ENCODE data around the gene SPACA4. TPM values are rescaled to one million over a fixed set of nuclear protein-coding genes. Genes with fewer than 3 reads are reported as not detected.
A peak's percentile ranks its signal among the peaks of the same experiment; 100 is the strongest.

The SPACA4 gene
- total RNA-seq, 1 experiment from 2014 or later = not detected

DNA sequence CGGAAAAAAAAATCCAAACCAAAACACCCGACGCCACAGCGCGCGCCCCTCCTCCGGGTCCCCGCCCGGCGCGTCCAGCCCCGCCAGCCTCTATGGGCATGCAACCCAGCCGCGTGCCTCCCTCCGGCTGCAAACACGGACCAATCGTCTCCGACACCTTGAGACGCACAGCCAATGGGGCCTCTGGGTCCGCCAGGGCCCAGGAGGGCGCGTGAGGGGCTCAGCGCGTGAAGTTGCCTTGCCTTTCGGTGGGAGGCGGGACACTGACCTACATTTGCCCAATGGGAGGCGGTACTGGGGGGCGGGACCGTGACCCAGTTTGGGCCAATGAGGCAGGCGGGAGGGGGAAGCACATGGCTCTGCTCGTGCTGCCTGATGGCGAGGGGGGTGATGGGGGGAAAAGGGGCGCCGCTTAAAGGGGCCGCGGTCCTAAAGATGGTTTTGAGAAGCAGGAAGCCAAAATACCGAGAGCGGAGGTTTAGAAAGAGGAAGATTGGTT lies 31.0 kb downstream of the SPACA4 start (continued):
- TF ChIP-seq E2F5 (CRISPR knock-in tag; IDR thresholded peaks at IDR 0.05) = peak; percentile 93
- TF ChIP-seq USF1 (CRISPR knock-in tag; IDR thresholded peaks at IDR 0.05) = peak; percentile 87
- TF ChIP-seq NR2C2 (CRISPR knock-in tag; IDR thresholded peaks at IDR 0.05) = peak; percentile 61; the same call in 1 of the 2 replicates
- peak; percentile 81 for TF ChIP-seq FOXP1 (CRISPR knock-in tag; IDR thresholded peaks at IDR 0.05; ENCODE audit: borderline replicate concordance)
- no peak for TF ChIP-seq HMGA2 (CRISPR knock-in tag; IDR thresholded peaks at IDR 0.05)
- peak; percentile 73; the same call in 1 of the 2 replicates for TF ChIP-seq ELF4 (CRISPR knock-in tag; IDR thresholded peaks at IDR 0.05; ENCODE audit: low read depth)
- TF ChIP-seq ZNF317 (CRISPR knock-in tag; IDR thresholded peaks at IDR 0.05; ENCODE audit: borderline replicate concordance, low read depth) = no peak
- TF ChIP-seq CREB1 (CRISPR knock-in tag; IDR thresholded peaks at IDR 0.05) = no peak; the same call in 1 of the 2 replicates
- TF ChIP-seq, protein P1, sequence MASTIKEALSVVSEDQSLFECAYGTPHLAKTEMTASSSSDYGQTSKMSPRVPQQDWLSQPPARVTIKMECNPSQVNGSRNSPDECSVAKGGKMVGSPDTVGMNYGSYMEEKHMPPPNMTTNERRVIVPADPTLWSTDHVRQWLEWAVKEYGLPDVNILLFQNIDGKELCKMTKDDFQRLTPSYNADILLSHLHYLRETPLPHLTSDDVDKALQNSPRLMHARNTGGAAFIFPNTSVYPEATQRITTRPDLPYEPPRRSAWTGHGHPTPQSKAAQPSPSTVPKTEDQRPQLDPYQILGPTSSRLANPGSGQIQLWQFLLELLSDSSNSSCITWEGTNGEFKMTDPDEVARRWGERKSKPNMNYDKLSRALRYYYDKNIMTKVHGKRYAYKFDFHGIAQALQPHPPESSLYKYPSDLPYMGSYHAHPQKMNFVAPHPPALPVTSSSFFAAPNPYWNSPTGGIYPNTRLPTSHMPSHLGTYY (CRISPR knock-in tag; IDR thresholded peaks at IDR 0.05) = no peak
- TF ChIP-seq RELA (CRISPR knock-in tag; IDR thresholded peaks at IDR 0.05; ENCODE audit: borderline replicate concordance) = no peak
- peak; percentile 91 for TF ChIP-seq ZNF232 (CRISPR knock-in tag; IDR thresholded peaks at IDR 0.05)
- no peak for TF ChIP-seq ZNF423 (CRISPR knock-in tag; IDR thresholded peaks at IDR 0.05)
- peak; percentile 48; the same call in 1 of the 2 replicates for TF ChIP-seq TCF7 (CRISPR knock-in tag; IDR thresholded peaks at IDR 0.05; ENCODE audit: low read depth)
- no peak for TF ChIP-seq ZMAT4 (CRISPR knock-in tag; IDR thresholded peaks at IDR 0.05)
- no peak for TF ChIP-seq OVOL2 (CRISPR knock-in tag; IDR thresholded peaks at IDR 0.05; ENCODE audit: borderline replicate concordance)
- TF ChIP-seq TP53 (CRISPR knock-in tag; IDR thresholded peaks at IDR 0.05) = no peak; the same call in none of the 2 replicates
- 0 out of 2 replicates have a peak, but pooled peaks have one; percentile 11 for TF ChIP-seq HMGXB4 (CRISPR knock-in tag; IDR thresholded peaks at IDR 0.05)
- TF ChIP-seq, protein P2, sequence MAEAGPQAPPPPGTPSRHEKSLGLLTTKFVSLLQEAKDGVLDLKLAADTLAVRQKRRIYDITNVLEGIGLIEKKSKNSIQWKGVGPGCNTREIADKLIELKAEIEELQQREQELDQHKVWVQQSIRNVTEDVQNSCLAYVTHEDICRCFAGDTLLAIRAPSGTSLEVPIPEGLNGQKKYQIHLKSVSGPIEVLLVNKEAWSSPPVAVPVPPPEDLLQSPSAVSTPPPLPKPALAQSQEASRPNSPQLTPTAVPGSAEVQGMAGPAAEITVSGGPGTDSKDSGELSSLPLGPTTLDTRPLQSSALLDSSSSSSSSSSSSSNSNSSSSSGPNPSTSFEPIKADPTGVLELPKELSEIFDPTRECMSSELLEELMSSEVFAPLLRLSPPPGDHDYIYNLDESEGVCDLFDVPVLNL (CRISPR knock-in tag; IDR thresholded peaks at IDR 0.05; ENCODE audit: borderline replicate concordance, low read depth) = no peak
- TF ChIP-seq, protein P3, sequence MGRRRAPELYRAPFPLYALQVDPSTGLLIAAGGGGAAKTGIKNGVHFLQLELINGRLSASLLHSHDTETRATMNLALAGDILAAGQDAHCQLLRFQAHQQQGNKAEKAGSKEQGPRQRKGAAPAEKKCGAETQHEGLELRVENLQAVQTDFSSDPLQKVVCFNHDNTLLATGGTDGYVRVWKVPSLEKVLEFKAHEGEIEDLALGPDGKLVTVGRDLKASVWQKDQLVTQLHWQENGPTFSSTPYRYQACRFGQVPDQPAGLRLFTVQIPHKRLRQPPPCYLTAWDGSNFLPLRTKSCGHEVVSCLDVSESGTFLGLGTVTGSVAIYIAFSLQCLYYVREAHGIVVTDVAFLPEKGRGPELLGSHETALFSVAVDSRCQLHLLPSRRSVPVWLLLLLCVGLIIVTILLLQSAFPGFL (CRISPR knock-in tag; IDR thresholded peaks at IDR 0.05; ENCODE audit: borderline replicate concordance) = no peak
- no peak for TF ChIP-seq KAT7 (CRISPR knock-in tag; IDR thresholded peaks at IDR 0.05; ENCODE audit: borderline replicate concordance)
- TF ChIP-seq PRDM15 (CRISPR knock-in tag; IDR thresholded peaks at IDR 0.05) = no peak
- TF ChIP-seq TEAD1 (CRISPR knock-in tag; IDR thresholded peaks at IDR 0.05) = peak; percentile 92
- TF ChIP-seq NR1H2 (CRISPR knock-in tag; IDR thresholded peaks at IDR 0.05) = no peak
- no peak for TF ChIP-seq MXD4 (CRISPR knock-in tag; IDR thresholded peaks at IDR 0.05; ENCODE audit: borderline replicate concordance)
- no peak for TF ChIP-seq EMX1 (CRISPR knock-in tag; IDR thresholded peaks at IDR 0.05)
